ENCODE measurements around the gene TRIM14.

- TF ChIP-seq, protein P1, sequence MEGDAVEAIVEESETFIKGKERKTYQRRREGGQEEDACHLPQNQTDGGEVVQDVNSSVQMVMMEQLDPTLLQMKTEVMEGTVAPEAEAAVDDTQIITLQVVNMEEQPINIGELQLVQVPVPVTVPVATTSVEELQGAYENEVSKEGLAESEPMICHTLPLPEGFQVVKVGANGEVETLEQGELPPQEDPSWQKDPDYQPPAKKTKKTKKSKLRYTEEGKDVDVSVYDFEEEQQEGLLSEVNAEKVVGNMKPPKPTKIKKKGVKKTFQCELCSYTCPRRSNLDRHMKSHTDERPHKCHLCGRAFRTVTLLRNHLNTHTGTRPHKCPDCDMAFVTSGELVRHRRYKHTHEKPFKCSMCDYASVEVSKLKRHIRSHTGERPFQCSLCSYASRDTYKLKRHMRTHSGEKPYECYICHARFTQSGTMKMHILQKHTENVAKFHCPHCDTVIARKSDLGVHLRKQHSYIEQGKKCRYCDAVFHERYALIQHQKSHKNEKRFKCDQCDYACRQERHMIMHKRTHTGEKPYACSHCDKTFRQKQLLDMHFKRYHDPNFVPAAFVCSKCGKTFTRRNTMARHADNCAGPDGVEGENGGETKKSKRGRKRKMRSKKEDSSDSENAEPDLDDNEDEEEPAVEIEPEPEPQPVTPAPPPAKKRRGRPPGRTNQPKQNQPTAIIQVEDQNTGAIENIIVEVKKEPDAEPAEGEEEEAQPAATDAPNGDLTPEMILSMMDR (IDR thresholded peaks at IDR 0.05) = no peak
- TF ChIP-seq POLR2A (IDR thresholded peaks at IDR 0.05) = no peak
These were observed 18.6 kb downstream of the TRIM14 start for GRCh38 chr9:98100456-98100855.

Data from lower leg skin (tissue), 3 donors.